GM18867 (cell line): ENCODE results near the gene USP21.

ENCODE experiments used
- ATAC-seq: cut with Tn5 transposase; IDR thresholded peaks from one replicate; pipeline ENCODE4 v1.9.1; 2021; ENCODE audit warnings: mild to moderate bottlenecking, moderate library complexity; ENCODE audit not compliant: unreplicated experiment

Gene USP21

GRCh38 chr1:161133220-161133740, 26.0 kb upstream of the USP21 start:
- ATAC-seq: no peak

DNA sequence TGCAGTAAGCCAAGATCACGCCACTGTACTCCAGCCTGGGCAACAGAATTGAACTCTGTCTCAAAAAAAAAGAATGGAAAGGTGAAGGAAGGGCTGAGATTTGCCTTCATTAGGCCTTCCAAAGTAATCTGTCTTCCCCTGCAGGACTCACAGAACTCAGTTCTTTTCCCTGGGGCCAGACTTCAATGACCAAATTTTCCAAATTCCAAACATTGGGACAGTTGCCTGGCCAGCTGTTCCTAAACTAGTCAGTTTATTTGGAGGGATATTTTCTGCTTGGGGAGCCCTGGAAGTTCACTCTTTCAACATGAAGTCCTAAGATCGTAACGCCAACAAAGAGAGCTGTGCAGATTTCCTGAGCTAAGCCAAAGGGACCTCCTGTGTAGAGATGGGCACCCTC, 21.4 kb upstream of the USP21 start:
- ATAC-seq: no peak

DNA sequence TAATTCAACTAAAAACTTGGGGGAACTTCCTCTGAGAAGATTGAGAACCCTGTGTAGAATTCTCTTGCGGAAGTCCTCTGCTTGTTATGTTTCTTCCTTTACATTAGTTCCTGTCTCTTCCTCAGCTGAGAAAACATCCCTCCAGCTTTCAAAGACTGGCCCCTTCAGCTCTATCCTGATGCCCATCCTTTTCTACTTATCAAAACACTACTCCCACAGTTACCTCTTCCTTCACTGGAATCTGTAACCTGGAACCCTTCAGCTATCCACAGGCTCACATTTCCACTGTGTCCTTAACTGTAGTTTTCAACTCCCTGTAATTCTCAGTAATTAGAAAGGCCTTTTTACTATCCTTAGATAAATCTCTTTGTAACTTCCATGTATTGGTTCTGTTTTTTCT, 20.9 kb upstream of the USP21 start:
- ATAC-seq: no peak

GRCh38 chr1:161139766-161140165, 19.5 kb upstream of the USP21 start:
- no peak for ATAC-seq

- ATAC-seq: no peak
Measured at GRCh38 chr1:161140755-161141400, 18.4 kb upstream of the USP21 start.

GRCh38 chr1:161145832-161146231, 13.5 kb upstream of the USP21 start:
- no peak for ATAC-seq

DNA sequence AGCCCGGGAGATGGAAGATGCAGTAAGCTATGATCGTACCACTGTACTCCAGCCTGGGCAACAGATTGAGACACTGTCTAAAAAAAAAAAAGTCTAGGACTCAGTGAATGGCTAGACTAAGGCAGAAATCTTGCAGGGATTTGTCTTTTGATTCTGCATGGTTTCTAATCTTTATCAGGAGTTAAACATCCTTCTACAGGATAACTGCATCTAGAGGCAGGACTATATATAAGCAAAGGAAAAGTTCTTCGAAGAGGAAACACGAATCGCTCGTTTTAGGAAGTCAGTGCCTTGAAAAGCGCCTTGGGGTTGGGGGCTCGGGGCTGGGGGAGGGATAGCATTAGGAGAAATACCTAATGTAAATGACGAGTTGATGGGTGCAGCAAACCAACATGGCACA, 6.1 kb upstream of the USP21 start:
- ATAC-seq: no peak

- peak; percentile 86 for ATAC-seq
Measured at GRCh38 chr1:161153682-161154337, 5.5 kb upstream of the USP21 start, which contains the start of gene UFC1. Gene UFC1, plus strand, starts transcription at chr1:161153978. Its CDS starts 20 bp downstream, at chr1:161153998.

DNA sequence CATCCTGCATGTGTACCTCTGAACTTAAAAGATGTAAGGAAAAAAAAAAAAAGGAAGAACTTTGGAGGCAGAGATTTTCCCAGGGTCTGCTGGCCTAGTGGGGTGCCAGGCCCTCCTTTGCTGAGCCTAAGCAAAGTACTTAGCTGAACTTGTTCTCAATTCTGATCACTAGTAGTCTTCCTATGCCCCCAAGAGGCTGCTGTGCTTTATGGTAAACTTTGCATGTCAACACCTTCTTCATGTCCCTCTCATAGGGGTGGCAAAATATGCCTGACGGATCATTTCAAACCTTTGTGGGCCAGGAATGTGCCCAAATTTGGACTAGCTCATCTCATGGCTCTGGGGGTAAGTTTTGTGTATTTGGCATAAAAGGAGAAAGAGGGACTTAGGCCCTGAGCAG, 1.4 kb upstream of the USP21 start:
- no peak for ATAC-seq

DNA sequence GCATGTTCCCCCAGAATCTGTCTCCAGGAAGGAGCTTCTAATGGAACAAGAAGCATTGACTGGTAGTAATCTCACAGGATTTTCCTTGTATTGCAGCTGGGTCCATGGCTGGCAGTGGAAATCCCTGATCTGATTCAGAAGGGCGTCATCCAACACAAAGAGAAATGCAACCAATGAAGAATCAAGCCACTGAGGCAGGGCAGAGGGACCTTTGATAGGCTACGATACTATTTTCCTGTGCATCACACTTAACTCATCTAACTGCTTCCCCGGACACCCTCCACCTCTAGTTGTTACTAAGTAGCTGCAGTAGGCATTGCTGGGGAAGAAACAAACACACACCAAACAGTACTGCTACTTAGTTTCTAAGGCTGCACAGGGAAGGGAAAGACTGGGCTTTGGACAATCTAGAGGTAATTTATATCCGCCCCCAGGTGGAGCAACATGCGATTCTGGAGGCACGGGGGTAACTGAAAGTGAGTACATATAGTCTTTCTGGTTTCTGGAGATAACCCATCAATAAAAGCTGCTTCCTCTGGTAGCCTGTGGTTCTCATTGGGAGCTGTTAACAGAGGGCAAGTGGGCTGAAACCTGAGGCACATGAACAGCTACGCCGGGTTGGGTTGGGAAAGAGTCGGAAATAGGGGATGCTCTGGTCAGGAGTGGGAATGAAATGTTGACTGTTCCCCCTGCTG, 837 bp upstream of the USP21 start:
- peak; percentile 7 for ATAC-seq

- ATAC-seq: no peak
Measured at GRCh38 chr1:161159913-161160243, 578 bp downstream of the USP21 start.

DNA sequence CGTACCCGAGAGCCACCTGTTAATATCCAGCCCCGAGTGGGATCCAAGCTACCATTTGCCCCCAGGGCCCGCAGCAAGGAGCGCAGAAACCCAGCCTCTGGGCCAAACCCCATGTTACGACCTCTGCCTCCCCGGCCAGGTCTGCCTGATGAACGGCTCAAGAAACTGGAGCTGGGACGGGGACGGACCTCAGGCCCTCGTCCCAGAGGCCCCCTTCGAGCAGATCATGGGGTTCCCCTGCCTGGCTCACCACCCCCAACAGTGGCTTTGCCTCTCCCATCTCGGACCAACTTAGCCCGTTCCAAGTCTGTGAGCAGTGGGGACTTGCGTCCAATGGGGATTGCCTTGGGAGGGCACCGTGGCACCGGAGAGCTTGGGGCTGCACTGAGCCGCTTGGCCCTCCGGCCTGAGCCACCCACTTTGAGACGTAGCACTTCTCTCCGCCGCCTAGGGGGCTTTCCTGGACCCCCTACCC, 1.4 kb downstream of the USP21 start:
- ATAC-seq: no peak

- no peak for ATAC-seq
Measured at GRCh38 chr1:161161652-161162051, 2.4 kb downstream of the USP21 start.

GRCh38 chr1:161162052-161162451, 2.8 kb downstream of the USP21 start:
- ATAC-seq: no peak

DNA sequence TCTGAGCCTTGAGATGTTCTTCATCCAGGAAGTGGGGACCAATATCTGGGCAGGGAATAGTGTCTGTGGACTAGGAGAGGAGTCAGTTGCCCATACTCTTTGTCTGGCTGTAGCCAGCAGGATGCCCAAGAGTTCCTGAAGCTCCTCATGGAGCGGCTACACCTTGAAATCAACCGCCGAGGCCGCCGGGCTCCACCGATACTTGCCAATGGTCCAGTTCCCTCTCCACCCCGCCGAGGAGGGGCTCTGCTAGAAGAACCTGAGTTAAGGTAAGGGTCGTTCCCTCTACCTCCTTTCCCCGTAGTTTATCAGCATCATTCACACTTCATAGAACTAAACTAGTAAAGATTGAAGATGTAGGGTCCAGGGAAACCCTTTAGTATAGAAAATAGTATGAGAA, 3.5 kb downstream of the USP21 start:
- ATAC-seq: no peak

- ATAC-seq: no peak
Measured at GRCh38 chr1:161163793-161164192, 4.5 kb downstream of the USP21 start.

GRCh38 chr1:161164901-161165610, 5.8 kb downstream of the USP21 start:
- no peak for ATAC-seq

DNA sequence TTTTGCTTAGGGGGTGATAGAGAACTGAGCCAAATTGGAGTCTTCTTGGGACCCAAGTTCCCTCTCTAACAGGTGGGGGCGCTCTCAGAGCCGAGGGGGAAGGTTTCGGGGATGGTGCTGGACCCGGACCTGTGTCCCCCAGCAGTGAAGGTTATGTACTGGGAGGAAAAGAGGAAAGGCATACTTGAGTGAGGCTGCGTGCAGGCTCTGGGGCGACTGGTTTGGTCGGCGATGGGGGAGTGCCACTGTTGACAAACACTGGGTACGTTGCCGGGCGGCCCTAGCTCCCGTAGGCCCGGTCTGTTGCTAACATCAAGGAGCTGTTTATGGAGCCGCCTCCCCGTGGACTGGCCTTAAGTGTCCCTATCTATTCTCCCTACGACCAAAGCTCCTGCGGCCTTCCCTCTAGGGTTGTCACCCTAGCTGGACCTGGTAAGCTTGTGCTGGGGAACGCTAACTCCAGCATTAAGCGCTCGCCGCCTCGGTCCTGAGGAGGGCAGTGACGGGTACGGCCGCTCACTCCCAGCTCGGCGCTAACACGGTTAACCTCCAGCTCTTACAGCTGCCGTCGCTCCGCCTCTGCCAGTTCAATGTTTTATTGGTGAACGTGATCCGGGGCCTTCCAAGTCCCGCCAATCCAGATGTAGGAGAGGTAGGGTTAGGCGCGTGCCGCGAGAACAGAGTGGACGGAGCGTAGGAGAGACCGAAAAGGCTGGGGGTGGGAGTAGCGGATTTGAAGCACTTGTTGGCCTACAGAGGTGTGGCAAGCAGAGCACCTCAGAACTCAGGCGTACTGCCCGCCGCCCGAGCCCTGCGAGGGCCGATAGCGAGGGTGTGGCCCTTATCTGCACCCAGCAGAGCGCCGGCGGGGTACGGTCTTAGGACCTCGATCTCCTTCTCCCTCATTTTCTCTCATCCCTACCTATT, 6.7 kb downstream of the USP21 start, which contains the start of gene PPOX:
Gene PPOX, plus strand, starts transcription at position 685 of the 927 bp plus-strand sequence. CDS start 422 bp downstream, outside the sequence.
- peak; percentile 88 for ATAC-seq

DNA sequence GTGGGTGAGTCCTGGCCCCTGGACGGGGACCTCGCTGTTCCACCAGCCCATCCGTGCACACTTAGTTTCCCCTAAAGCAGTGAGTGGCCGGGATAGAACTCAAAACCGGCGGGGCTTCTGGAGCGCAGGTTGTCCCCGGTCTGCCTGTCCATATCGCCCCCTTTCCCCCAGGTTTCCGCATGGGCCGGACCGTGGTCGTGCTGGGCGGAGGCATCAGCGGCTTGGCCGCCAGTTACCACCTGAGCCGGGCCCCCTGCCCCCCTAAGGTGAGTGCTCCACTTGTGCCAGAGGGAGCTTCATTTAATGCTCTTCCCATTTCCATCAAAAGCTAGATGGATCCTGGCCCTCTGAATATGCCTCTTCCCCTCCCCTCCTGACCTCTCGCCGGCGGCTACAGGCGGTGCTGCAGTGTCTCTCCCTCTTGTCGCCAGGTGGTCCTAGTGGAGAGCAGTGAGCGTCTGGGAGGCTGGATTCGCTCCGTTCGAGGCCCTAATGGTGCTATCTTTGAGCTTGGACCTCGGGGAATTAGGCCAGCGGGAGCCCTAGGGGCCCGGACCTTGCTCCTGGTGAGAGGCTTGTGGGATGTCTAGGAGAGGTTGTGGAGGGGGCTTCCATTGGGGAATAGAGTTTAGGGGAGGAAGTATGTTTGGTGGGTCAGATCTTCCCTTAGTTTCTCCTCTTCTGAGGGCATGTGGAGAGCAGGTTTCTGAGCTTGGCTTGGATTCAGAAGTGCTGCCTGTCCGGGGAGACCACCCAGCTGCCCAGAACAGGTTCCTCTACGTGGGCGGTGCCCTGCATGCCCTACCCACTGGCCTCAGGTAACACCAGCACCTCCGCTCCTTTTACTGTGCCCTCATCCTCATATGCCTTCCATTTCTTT, 7.6 kb downstream of the USP21 start:
- ATAC-seq: no peak
